Activated CD8-positive, alpha-beta memory T cell treated with anti-CD3 and anti-CD28 coated beads, Interleukin-2, amount 50 U/mL, for 48 hours (primary cell): ENCODE results near the gene ATF6B.
"Not testable (repeated sequence)": the region's sequence is repeated elsewhere in the genome, so short reads cannot be mapped to it uniquely, and the experiment has no call there.

ENCODE experiments used
- DNase-seq: peaks from one replicate; pipeline ENCODE4 v3.0.0-alpha.2; 2020

Gene ATF6B

GRCh38 chr6:32153564-32154513 is 25.8 kb upstream of the ATF6B start, which contains the start of gene PPT2:
Gene PPT2, plus strand, starts transcription at chr6:32154141. Its CDS starts 454 bp downstream, at chr6:32154595.
- peak; percentile 90 for DNase-seq

GRCh38 chr6:32152769-32153563 is 24.9 kb upstream of the ATF6B start:
- DNase-seq = no peak

- DNase-seq = no peak
Measured at GRCh38 chr6:32151863-32152768, 24.1 kb upstream of the ATF6B start, which contains the start of gene PRRT1. Gene PRRT1, minus strand, starts transcription at chr6:32151939. Its CDS starts 112 bp downstream, at chr6:32151827.

GRCh38 chr6:32151181-32151862 is 23.3 kb upstream of the ATF6B start:
- no peak for DNase-seq

- no peak for DNase-seq
Measured at GRCh38 chr6:32149932-32150870, 22.2 kb upstream of the ATF6B start.

GRCh38 chr6:32149092-32149755 is 21.2 kb upstream of the ATF6B start:
- DNase-seq = no peak

- DNase-seq = peak; percentile 85
Measured at GRCh38 chr6:32148289-32149091, 20.4 kb upstream of the ATF6B start.

- no peak for DNase-seq
Measured at GRCh38 chr6:32147401-32148132, 19.5 kb upstream of the ATF6B start.

GRCh38 chr6:32146687-32147086 is 18.6 kb upstream of the ATF6B start:
- DNase-seq = no peak

- no peak for DNase-seq
Measured at GRCh38 chr6:32146287-32146686, 18.2 kb upstream of the ATF6B start.

- DNase-seq = not testable (repeated sequence)
Measured at GRCh38 chr6:32144238-32144637, 16.2 kb upstream of the ATF6B start.

- no peak for DNase-seq
Measured at GRCh38 chr6:32140420-32141046, 12.5 kb upstream of the ATF6B start.

GRCh38 chr6:32139590-32139989 is 11.5 kb upstream of the ATF6B start:
- no peak for DNase-seq

- DNase-seq = no peak
Measured at GRCh38 chr6:32137454-32137853, 9.4 kb upstream of the ATF6B start.

- DNase-seq = no peak
Measured at GRCh38 chr6:32133786-32134185, 5.7 kb upstream of the ATF6B start.

GRCh38 chr6:32132110-32132509 is 4.1 kb upstream of the ATF6B start:
- no peak for DNase-seq

- no peak for DNase-seq
Measured at GRCh38 chr6:32131439-32131948, 3.4 kb upstream of the ATF6B start.
